HG02678 (cell line): ENCODE data around the gene TBX19.

Source experiments
- ATAC-seq: cut with Tn5 transposase; IDR thresholded peaks from one replicate; pipeline ENCODE4 v1.9.1; 2021; ENCODE audit warnings: mild to moderate bottlenecking, moderate library complexity; ENCODE audit not compliant: unreplicated experiment

The TBX19 gene

DNA sequence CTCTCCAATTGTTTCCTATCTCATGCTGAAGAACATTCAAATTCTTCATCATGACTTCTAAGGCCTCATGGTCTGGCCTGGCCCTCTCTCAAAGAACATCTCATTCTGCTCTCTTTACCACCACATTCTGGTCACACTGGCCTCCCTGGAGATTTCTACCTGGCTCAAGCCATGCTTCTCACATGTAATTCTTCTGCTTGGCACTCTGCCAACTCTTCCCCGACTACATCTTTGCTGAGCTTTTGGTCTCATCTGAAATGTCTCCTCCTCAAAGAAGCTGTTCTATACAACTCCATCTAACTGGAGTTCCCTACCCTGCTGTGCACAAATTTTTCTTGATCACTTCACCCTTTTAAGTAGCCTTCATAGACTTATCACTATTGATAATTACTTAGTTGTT, 1.4 kb upstream of the TBX19 start:
- no peak for ATAC-seq

DNA sequence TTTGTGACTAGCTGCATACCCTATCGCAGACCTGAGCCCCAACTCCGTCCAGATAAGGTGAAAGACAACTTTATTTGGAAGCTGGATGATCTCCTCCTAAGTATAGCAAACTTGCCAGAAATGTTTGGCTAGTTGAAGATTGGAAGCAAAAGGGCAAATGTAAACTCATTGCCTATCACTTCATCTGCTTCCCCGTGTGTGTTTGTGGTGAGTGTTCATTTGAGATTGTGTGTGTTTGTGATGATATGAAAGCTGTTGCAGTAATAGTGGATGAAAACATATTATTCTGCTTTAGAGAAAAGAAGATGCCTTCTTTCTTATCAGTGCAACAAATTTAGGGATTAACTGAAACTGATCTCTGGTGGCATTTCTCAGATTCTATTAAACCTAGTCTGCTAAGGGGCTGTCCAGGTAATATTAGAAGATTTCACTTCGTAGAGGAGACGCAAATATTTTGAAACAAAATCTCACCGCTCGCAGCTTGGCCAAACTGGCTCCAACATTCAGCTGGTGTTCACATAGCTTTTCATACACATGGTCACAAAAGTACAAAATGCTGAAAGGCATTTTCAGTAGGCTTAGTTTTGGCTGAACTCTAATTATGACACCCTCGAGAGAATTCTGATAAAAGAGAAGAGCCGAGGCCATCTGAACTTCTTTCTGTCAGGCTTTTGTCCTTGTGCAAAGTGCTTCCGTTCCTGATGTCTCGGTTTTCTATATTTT, 1.1 kb downstream of the TBX19 start:
- ATAC-seq: no peak

DNA sequence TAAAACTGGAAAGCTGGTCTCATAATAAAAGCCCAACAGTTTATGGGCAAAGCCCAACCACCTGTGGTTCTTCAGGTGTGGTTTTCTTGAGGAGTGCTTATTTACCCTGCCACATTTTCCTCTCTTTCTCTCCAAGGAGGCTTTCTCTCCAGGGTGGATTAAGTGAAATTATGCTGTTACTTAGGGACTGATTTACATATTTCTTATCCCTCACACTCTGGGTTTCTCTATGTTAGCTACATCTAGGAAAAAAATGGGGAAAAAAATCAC, 4.8 kb downstream of the TBX19 start:
- ATAC-seq: no peak

DNA sequence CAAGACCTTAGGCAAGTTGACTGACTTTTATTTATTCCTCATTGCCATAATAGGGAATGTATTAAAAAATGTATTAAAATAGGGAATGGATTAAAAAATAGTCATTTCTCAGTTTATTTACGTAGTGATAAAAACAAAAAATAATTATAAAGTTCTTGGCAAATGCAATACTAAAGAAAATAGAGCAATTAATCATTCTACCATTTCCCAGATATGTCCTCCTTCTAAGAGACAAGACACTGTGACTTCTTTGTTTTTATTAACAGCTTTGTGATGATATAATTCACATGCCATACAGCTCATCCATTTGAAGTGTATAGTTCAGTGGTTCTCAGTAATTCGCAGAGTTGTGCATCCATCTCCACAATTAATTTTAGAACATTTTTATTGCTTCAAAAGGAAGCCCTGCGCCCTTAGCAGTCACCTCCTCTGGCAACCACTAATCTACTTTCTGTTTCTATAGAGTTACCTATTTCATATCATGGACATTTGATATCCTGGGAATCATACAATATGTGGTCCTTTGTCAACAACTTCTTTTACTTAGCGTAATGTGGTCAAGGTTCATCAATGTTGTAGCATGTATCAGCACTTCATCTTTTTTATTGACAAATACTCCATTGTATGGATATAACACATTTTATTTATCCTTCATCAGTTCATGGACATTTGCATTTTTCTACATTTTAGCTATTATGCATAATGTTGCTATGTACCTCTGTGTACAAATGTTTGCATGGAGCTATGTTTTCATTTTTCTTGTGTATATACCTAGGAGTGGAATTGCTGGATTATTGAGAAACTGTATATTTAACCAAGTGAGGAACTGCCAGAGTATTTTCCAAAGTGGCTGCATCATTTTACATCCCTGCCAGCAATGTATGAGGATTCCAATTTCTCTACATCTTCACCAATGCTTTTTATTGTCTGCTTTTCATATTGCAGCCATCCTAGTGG, 5.6 kb downstream of the TBX19 start:
- ATAC-seq: no peak

DNA sequence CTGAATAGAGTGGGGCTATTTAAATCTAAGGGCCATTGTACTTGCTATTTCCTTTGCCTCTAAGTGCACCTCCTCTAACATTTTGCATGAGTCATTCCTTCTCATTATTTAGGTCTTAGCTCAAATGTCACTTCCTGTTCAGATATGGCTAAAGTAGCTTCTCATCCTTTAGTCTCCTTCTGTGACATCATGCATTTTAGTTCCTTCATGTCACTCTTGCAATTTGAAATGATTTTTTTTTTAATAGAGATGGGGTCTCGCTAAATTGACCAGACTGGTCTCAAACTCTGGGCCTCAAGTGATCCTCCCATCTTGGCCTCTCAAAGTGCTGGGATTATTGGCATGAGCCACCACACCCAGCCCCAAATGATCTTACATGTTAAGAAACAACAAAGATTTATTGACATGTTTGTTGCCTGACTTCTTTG, 6.6 kb downstream of the TBX19 start:
- no peak for ATAC-seq

DNA sequence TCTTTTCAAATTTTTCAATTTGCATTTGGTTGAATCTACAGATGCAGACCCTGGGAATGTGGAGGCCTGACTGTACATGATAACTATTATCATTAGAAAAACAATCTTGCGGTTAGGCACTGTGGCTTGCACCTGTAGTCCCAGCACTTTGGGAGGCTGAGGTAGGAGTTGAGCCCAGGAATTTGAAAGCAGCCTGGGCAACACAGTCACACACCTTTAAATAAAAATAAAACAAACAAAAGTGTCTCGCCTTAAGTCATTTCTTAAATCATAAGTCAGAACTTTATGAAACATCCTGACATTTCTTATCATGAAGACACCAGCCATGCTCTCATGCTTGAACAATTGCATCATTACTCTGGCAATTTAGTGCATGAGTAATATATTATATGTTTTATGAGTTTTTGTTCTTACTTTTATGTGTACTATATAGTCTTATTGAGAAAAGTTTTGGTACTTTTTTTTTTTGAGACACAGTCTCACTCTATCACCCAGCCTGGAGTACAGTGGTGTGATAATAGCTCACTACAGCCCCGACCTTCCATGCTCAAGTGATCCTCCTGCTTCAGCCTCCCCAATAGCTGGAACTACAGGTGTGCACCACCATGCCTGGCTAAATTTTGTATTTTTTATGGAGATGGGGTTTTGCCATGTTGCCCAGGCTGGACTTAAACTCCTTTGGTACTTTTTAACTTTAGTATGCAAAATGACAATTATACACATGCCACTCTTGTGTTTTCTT, 7.8 kb downstream of the TBX19 start:
- no peak for ATAC-seq

DNA sequence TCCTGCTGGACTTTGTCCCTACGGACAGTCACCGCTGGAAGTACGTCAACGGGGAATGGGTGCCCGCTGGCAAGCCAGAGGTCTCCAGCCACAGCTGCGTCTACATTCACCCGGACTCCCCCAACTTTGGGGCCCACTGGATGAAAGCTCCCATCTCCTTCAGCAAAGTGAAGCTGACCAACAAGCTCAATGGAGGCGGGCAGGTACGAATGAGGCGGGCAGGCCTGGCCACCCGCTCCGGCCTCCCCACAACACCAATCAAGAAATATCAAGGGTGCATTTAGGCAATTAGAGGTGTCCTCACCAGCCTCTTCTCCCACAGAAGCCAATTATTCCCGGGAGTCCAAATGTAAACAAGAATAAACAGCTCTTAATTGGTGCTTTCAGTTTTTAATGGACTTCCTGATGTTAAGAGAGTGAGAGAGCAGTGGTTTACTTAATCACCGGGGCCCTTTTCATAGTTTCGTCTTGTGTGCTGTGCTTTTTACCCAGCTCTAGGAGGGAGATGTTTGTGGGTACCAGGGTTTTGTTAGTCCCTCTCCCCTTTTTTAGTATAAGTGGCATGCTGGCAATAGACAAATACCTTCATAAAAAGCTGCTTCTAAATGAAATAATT, 10.7 kb downstream of the TBX19 start:
- ATAC-seq: no peak

DNA sequence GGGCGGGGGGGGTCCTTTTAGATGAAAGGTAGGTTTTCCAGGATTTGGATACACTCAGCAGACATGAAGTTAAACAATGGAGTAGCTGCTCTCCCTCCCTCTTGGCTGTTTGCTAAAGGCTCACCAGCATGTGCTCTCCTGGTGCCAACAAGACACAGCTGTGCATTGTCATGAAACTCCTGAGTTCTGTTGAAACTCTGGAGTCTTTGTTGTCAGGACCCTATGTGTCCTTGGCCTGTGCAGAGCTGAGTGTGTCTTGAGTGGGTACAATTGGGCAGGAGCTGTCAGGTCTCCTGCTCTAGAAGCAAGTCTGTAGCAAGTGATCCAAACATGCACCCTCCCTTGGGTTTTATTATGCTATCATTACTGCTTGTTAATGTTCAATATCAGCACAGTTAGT, 12.7 kb downstream of the TBX19 start:
- ATAC-seq: no peak

DNA sequence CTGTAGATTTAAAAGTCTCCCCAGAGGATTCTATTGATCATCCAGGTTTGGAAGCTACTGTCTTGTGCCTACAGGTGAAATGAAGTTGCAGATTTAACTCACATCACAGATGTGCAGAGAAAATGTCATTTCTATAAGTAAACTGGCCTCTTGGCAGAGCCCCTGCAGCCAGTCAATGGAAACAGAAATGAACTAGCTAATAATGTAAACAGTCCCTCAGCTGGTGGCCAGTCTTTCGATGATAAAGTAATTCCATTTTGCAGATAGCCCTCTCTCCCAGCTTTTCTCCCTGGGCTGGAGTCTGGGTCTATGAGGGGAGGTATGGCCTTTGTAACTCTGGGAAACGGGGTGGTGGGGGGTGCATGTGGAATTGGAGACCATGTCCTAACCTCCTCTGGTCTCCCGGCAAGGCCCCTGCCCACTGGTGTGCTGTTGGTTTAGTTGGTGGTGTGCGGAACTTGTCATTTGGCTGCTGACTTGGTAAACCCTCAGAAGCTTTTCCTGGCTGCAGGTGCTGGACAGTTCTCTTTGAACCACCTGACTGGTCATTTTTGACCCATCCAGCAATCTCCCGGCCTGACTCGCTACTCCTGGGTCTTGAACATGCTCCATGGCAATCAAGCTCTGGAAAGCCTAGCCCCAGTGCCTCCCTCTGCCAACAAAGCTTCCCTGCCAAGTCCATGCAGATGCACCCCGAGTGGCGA, 14.9 kb downstream of the TBX19 start:
- no peak for ATAC-seq

DNA sequence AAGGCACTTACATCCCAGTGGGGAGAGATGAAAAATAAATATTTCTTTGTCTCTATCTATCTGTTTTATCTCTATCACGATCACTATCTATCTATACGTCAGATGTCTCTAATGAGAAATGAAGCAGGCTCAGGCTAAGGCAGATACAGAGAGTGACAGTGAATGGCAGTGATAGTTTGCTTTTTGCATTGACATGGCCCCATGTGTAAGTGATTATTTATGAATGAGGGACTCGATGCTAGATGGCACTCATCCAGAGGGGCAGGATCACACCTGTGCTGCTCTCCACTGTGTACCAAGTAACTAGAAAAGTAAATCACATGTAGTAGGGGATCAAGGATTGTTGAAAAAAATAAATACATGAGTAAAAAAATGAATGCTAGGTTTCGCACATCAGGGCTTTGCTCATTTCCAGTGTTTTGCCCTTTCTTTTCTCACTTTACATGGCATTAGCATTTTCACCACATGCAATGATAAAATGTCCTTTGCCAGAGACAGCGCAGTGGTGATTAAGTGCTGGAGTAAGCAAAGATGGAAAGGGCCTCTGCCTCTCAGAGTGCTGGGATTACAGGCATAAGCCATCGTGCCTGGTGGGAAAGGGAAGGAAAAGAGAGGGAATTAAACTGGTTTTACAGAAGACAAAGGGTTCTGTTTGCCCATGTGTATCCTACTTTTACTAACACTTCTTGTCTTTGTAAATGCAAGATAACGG, 16.5 kb downstream of the TBX19 start:
- ATAC-seq: no peak

DNA sequence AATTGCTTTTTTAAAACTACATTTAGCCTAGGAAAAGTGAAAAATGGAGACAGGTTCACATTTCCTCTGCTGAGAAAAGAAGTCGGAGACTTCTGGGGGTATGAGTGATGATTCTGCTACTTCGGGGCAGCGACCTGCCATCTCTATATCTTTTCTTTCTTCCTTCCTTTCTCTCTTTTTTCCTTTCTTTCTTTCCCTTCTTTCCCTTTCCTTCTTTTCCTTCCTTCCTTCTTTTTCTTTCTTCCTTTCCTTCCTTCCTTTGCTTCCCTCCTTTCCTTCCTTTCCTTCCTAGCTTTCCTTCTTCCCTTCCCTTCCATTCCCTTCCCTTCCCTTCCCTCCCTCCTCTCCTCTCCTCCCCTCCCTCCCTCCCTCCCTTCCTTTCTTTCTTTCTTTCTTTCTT, 17.8 kb downstream of the TBX19 start:
- no peak for ATAC-seq

DNA sequence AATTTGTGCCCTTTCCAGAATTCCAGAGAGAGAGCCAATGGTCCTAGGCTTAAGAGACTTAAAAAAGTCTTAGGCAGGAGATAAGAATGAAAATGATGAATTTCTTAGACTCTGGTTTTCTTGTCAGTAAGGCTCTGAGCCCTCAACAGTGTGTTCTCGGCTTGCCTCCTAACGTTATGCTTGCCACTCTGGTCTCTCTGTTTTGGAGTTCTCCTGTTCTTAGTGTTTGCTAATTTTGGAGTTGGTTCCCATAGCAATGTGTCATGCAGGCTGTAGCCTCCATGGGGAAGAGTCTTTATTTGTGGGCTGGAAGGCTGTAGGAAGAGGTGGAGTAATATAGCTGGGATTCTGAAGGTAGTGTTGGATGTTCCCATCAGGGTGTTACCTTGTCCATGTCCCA, 19.9 kb downstream of the TBX19 start:
- no peak for ATAC-seq

DNA sequence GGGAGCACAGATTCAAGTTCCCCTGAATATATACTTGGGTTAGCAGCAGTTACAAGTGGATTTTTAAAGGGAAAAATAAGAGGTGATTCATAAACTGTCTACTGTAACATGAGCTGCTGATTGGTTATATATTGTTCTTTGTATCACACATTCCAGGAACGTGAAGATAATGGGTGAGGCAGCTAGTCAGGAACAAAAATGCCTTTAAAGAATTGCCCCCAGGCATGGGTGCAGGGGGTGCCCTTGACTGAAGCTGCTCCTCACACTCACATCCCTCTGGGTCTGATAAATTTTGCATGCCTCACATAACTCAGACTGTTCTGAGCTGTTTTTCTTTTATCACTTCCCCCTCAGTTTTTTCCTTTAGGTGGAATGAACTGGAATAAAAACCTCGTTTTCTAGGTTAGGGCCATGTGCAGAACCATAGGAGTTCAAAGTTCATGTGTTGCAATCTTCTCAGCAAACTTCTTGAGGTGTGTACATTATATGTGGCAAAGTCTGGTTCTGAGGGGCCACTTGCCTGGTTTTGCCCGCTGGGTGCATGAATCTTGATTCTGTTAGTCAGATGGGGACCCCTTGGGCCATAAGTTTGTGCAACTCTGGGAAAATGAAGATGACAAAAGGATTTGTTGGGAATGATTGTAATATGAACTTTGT, 21.1 kb downstream of the TBX19 start:
- ATAC-seq: no peak

DNA sequence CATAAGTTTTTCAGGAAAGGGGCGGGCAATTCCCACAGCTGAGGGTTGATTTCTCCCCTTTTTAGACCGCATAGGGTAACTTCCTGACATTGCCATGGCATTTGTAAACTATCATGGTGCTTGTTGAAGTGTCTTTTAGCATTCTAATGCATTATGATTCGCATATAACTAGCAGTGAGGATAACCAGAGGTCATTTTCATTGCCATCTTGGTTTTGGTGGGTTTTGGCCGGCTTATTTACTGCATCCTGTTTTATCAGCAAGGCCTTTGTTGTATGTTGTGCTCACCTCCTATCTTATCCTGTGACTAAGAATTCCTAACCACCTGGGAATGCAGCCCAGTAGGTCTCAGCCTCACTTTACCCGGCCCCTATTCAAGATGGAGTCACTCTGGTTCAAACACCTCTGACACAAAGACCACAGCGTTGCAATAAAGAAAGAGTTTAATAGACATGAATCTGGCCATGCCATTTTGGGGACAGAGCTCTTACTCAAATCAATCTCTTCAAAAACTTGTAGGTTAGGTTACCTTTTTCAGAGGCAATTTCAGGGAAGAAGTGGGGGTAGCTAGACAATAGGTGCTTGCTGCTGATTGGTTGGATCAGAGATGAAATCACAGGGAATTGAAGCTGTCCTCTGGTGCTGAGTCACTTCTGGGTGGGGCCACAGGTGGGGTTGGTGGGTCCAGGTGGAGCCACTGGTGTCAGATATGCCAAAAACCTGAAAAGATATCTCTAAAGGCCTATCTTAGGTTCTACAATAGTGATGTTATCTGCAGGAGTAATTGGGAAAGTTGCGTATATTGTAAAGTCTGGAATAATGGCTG, 23.3 kb downstream of the TBX19 start:
- no peak for ATAC-seq

DNA sequence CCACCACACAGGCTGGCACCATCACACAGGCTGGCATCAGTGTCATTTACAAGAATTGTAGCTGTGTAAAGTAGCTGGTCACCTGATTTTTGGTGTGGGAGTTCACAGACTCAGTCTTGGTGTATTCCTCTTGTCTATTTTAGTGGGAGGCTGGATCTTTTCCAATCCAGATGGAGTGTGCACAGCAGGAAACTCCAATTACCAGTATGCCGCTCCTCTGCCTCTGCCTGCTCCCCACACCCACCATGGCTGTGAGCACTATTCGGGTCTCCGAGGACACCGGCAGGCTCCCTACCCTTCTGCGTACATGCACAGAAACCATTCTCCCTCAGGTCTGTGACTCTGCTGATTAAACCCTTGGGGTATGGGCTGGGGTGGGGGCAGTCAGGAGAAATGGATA, 24.2 kb downstream of the TBX19 start:
- no peak for ATAC-seq

DNA sequence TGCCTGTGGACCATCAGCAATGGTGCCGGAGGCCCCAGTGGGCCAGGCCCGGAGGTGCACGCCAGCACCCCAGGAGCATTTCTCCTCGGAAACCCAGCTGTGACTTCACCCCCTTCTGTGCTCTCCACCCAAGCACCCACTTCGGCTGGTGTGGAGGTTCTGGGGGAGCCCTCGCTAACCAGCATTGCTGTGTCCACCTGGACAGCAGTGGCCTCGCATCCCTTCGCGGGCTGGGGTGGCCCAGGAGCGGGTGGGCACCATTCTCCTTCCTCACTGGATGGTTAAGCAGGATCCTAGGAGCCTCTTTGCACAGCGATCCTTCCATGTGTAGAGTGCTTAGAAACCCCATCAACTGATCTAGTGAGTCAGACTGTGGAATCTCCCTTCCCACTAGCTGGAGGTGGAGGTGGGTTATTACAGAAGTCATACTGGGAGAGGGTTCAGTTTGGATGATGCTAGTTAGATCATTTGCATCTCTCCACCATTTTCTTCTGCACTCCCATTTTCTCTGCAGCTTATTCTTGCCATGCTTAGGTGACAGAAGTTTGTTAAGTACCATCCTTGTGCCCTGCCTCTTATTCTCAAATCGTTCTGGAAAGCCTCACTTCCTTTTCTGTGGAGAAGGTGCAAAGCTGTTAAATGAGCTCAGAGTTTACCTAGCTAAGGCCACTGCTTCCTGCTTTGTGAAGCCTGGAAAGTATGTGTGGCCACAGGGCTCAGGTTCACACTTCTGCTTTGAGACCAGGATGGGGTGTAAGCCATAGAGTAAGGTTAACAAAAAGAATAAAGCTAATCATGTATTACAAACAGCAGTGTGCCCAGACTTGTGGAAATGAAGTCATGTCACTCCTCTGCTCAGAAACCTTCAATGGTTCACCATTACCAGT, 32.3 kb downstream of the TBX19 start:
- no peak for ATAC-seq

DNA sequence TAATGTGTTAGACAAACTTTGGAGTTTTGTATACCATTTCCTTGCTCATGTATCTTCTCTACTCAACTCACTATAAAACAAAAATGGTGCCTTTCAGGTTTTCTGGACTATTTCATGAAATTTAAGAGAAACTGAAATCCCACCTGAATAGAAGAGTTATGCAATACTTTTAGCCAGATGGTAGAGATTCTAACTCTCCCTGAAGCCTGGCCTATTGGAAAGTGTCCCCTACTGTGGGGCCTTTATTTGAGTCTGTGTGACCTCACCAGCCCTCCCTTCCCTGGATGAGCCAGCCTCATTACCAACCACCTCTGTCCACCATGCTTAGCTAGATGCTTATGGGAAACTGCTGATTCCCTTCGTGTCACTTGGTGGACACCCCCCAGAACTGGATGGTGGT, 35.5 kb downstream of the TBX19 start:
- no peak for ATAC-seq

DNA sequence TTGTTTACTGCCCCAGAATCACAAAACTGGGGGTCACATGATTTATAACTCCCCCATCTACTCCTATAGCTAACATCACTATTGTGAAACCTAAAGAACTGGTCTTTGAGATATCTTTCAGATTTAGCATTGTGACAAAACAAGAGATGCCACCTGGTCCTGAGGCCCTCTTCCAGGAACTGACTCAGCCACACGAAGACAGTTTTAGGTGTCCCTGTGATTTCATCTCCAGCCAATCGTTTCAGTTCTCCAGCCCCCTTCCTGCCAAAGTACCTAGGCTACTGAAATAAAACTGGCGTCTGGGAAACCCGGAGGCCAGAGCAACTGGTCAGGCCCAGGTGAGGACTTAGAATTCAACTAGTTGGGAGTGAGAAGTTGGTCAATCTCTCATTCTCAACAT, 36.6 kb downstream of the TBX19 start:
- ATAC-seq: no peak
